ENCODE measurements around the gene SLC13A3.

Gene SLC13A3

GRCh38 chr20:46573788-46574584, 77.3 kb downstream of the SLC13A3 start:
- no peak for DNase-seq

GRCh38 chr20:46573234-46573633, 78.0 kb downstream of the SLC13A3 start:
- no peak for DNase-seq

GRCh38 chr20:46572790-46573189, 78.5 kb downstream of the SLC13A3 start:
- no peak for DNase-seq

GRCh38 chr20:46572153-46572552, 79.1 kb downstream of the SLC13A3 start:
- DNase-seq = peak; percentile 25

GRCh38 chr20:46571418-46571817, 79.8 kb downstream of the SLC13A3 start:
- DNase-seq = no peak

GRCh38 chr20:46570956-46571355, 80.3 kb downstream of the SLC13A3 start:
- no peak for DNase-seq

GRCh38 chr20:46569961-46570360, 81.3 kb downstream of the SLC13A3 start:
- DNase-seq = no peak

- DNase-seq = peak; percentile 97
These were observed 82.6 kb downstream of the SLC13A3 start for GRCh38 chr20:46568570-46569129.

GRCh38 chr20:46566125-46566524, 85.1 kb downstream of the SLC13A3 start:
- no peak for DNase-seq

GRCh38 chr20:46564241-46564957, 86.9 kb downstream of the SLC13A3 start:
- no peak for DNase-seq

GRCh38 chr20:46563860-46564221, 87.4 kb downstream of the SLC13A3 start:
- no peak for DNase-seq

GRCh38 chr20:46563170-46563859, 87.9 kb downstream of the SLC13A3 start:
- no peak for DNase-seq

GRCh38 chr20:46562373-46563169, 88.7 kb downstream of the SLC13A3 start:
- peak; percentile 68 for DNase-seq

- DNase-seq = no peak
These were observed 89.3 kb downstream of the SLC13A3 start for GRCh38 chr20:46562009-46562372.

- DNase-seq = peak; percentile 21
These were observed 91.4 kb downstream of the SLC13A3 start for GRCh38 chr20:46559685-46560440.

GRCh38 chr20:46559001-46559400, 92.3 kb downstream of the SLC13A3 start:
- no peak for DNase-seq

GRCh38 chr20:46558511-46558959, 92.7 kb downstream of the SLC13A3 start:
- peak; percentile 56 for DNase-seq

- DNase-seq = no peak
These were observed 93.9 kb downstream of the SLC13A3 start for GRCh38 chr20:46557231-46557956.

GRCh38 chr20:46555370-46555956, 95.8 kb downstream of the SLC13A3 start:
- no peak for DNase-seq

- DNase-seq = no peak
These were observed 96.4 kb downstream of the SLC13A3 start for GRCh38 chr20:46554828-46555227.

- no peak for DNase-seq
These were observed 97.3 kb downstream of the SLC13A3 start for GRCh38 chr20:46553926-46554325.

All from NCI-H345 (cell line).